Nephron progenitor cell (in vitro differentiated cells): ENCODE measurements around the gene PDGFA.

Experiments used
- DNase-seq: peaks from one replicate; pipeline ENCODE4 v3.0.0; 2021
- H3K27ac Mint-ChIP-seq: 2 replicates; pipeline ENCODE4 v1.8.0; 2021; ENCODE audit warnings: mild to moderate bottlenecking, moderate library complexity, mixed read lengths
- H3K27me3 Mint-ChIP-seq: 2 replicates; pipeline ENCODE4 v1.8.0; 2021; ENCODE audit warnings: mild to moderate bottlenecking, low read depth, mixed read lengths; ENCODE audit not compliant: poor library complexity
- H3K36me3 Mint-ChIP-seq: 2 replicates; pipeline ENCODE4 v1.8.0; 2021; ENCODE audit warnings: low read depth, mixed read lengths
- H3K4me1 Mint-ChIP-seq: 2 replicates; pipeline ENCODE4 v1.8.0; 2021; ENCODE audit warnings: mixed read lengths
- H3K4me3 Mint-ChIP-seq: 2 replicates; pipeline ENCODE4 v1.8.0; 2021; ENCODE audit warnings: mild to moderate bottlenecking, moderate library complexity, mixed read lengths
- H3K9me3 Mint-ChIP-seq: 2 replicates; pipeline ENCODE4 v1.8.0; 2021; ENCODE audit warnings: mild to moderate bottlenecking, moderate library complexity, mixed read lengths
- TF ChIP-seq, protein P1 (sequence below): fragments of 200-600 bp; sonication (generic); IDR thresholded peaks from 2 replicates; pipeline ENCODE4 v1.5.0; 2021; ENCODE audit warnings: antibody characterized with exemption

PDGFA gene

DNA sequence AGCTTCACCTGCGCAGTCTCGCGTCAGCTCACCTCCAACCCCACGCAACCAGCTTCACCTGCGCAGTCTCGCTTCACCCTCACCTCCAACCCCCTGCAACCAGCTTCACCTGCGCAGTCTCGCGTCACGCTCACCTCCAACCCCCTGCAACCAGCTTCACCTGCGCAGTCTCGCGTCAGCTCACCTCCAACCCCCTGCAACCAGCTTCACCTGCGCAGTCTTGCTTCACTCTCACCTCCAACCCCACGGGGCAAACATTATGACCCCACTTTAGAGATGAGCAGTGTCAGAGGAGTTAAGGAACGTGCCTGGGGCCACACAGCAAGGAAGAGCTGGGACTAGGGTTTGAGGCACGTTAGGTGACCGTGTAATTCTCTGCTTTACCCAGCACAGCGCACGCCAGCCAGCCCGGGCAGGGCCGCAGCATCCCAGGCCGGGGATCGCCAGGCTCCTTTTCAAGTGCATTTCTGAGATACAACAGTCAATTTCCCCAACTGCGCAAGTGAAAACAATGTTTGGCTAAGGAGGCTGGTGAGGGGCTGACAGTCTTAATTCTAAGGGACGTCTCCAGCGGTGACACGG lies 22.6 kb upstream of the PDGFA start:
- Mint-ChIP-seq H3K27ac (peak overlapping the region; percentile 96), H3K9me3 (peaks cover 10% of the 10 kb centered on the region), H3K4me1 (peaks cover 31% of the 10 kb centered on the region), H3K36me3 (peaks cover 12% of the 10 kb centered on the region), H3K27me3 (peaks cover 4% of the 10 kb centered on the region), H3K4me3 (no peak overlapping the region)
- no peak for DNase-seq
- TF ChIP-seq, protein P1, sequence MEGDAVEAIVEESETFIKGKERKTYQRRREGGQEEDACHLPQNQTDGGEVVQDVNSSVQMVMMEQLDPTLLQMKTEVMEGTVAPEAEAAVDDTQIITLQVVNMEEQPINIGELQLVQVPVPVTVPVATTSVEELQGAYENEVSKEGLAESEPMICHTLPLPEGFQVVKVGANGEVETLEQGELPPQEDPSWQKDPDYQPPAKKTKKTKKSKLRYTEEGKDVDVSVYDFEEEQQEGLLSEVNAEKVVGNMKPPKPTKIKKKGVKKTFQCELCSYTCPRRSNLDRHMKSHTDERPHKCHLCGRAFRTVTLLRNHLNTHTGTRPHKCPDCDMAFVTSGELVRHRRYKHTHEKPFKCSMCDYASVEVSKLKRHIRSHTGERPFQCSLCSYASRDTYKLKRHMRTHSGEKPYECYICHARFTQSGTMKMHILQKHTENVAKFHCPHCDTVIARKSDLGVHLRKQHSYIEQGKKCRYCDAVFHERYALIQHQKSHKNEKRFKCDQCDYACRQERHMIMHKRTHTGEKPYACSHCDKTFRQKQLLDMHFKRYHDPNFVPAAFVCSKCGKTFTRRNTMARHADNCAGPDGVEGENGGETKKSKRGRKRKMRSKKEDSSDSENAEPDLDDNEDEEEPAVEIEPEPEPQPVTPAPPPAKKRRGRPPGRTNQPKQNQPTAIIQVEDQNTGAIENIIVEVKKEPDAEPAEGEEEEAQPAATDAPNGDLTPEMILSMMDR, result no peak

DNA sequence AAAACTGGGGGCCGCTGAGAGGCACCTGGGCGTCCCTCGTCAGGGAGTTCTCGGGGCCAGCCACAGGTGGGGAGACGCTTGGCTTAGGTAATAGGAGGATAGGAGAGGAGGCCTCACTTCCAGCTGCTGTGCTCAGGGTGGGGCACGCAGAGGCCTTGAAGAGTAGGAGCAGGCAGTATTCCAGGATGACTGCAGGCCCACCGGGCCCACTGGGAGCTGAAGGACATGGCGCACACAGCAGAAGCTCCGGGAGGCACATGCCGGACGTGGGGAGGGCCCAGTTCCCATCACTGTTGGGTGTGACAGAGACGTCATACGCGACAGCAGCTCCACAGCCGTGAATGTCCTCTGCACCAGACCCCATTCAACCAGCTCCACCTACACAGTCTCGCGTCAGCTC lies 22.0 kb upstream of the PDGFA start:
- TF ChIP-seq, protein P1, result no peak
- H3K27ac Mint-ChIP-seq, result no peak overlapping the region
- no peak for DNase-seq
- H3K36me3 Mint-ChIP-seq, result peaks cover 7% of the 10 kb centered on the region
- H3K27me3 Mint-ChIP-seq, result peaks cover 4% of the 10 kb centered on the region
- no peak overlapping the region for H3K4me3 Mint-ChIP-seq
- H3K4me1 Mint-ChIP-seq, result peaks cover 31% of the 10 kb centered on the region
- peaks cover 7% of the 10 kb centered on the region for H3K9me3 Mint-ChIP-seq

DNA sequence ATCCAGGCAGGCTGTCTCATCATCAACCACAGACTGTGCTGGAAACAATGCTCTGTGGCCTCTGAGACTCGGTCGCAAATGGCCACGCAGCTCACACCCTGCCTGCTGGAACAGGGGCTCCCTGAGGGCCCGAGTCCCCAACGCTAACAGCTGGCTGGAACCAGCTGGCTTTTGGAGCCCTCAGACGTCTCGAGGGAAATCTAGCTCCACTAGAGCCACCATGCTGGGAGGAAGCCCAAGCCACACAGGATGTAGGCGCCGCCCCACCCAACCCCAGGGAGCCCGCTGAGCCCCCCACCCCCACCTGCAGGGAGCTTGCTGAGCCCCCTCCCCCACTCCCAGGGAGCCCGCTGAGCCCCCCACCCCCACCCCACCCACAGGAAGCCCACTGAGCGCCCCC lies 21.4 kb upstream of the PDGFA start:
- H3K9me3 Mint-ChIP-seq, result peaks cover 7% of the 10 kb centered on the region
- H3K27ac Mint-ChIP-seq, result no peak overlapping the region
- H3K27me3 Mint-ChIP-seq, result peaks cover 4% of the 10 kb centered on the region
- no peak for DNase-seq
- H3K4me1 Mint-ChIP-seq, result peaks cover 31% of the 10 kb centered on the region
- no peak overlapping the region for H3K4me3 Mint-ChIP-seq
- TF ChIP-seq, protein P1, result no peak
- H3K36me3 Mint-ChIP-seq, result peaks cover 6% of the 10 kb centered on the region

DNA sequence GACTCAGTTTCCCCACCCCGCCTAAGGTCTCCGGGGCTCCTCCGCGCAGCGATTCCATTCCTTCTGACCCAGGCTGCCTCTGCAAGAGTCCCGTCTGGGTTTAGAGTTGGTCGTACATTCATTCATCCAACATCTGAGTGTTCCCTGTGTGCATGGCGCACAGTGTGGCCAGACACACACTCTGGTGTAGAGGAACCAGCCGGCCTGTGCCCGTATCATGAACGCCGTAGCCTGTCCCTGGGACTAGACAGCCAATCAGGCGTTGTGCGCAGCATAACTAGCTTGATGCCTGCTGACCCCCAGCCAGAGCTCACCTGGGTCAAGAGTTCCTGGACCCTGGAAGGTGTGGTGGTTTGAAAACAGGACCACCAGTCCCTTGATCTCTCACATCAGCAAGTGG lies 20.9 kb upstream of the PDGFA start:
- Mint-ChIP-seq H3K36me3 (peaks cover 6% of the 10 kb centered on the region), H3K4me3 (no peak overlapping the region), H3K9me3 (peaks cover 6% of the 10 kb centered on the region), H3K4me1 (peaks cover 31% of the 10 kb centered on the region), H3K27ac (no peak overlapping the region), H3K27me3 (peaks cover 4% of the 10 kb centered on the region)
- TF ChIP-seq, protein P1, result no peak
- no peak for DNase-seq

DNA sequence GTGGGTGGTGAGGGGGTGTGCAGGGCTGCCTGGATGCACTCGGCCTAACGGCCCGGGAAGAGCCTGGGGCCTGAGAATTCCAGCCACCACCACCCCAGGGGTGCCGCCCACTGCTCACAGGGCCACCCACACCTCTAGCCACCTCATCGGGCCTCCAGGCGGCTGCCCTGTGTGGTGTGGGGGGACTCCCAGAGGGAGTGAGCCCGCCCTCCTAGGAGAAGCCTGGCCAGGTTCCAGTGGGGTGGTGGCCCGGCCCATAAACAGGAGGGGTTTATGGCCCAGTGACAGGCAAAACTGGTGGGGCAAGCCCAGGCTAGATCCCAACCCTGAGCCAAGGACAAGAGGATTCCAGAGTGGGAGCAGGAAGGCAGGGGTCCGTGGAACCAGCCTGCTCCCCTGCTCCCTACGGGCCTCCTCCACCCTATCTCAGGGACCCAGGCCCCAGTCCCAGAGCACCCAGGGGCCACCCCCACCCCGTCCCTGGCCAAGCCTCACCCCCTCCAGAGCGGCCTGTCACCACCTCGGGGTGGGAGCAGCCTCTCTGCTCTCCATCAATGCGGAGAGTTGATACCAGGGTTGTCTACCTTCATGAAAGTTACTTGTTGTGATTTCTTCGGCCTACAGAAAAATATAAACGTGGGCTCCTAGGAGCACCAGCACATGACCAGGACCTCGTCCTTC lies 20.2 kb upstream of the PDGFA start:
- peaks cover 5% of the 10 kb centered on the region for H3K27me3 Mint-ChIP-seq
- H3K27ac Mint-ChIP-seq, result no peak overlapping the region
- H3K4me3 Mint-ChIP-seq, result no peak overlapping the region
- TF ChIP-seq, protein P1, result no peak
- no peaks in the 10 kb centered on the region for H3K36me3 Mint-ChIP-seq
- peaks cover 31% of the 10 kb centered on the region for H3K4me1 Mint-ChIP-seq
- H3K9me3 Mint-ChIP-seq, result no peaks in the 10 kb centered on the region
- peak; percentile 28 for DNase-seq
